Activated naive CD8-positive, alpha-beta T cell treated with anti-CD3 and anti-CD28 coated beads, Interleukin-2, amount 50 U/mL, for 16 hours (primary cell): ENCODE results near the gene OPCML.

ENCODE experiments used
- DNase-seq: peaks from one replicate; pipeline ENCODE4 v3.0.0-alpha.2; 2020; ENCODE audit warnings: low read depth, low spot score

Gene OPCML

GRCh38 chr11:133531971-133532651 is at the start of gene OPCML:
Gene OPCML (minus strand): TSS chr11:133532501.
- DNase-seq: no peak

DNA sequence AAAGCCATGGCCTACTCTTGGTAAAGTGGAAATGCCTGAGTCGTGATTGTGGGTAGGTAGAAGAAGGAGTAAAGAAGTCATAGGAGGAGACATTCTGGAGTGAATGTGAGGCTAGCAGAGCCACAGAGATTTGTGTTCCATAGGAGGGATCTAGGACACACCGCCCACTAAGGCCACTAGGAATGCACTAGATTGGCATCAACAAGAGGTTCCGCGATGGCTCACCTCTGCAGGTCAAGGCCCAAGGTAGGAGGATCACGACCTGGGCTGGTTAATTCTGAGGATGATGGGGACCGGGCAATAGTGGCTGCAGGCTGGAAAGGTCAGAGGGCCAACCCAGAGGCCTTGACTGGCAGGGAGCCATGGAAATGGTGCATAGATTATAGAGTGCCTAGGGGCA is 48.8 kb upstream of the OPCML start:
- DNase-seq: no peak

- DNase-seq: no peak
Measured at GRCh38 chr11:133579165-133580031, 47.1 kb upstream of the OPCML start.

- DNase-seq: no peak
Measured at GRCh38 chr11:133577403-133577802, 45.1 kb upstream of the OPCML start.

GRCh38 chr11:133576351-133576750 is 44.0 kb upstream of the OPCML start:
- no peak for DNase-seq

DNA sequence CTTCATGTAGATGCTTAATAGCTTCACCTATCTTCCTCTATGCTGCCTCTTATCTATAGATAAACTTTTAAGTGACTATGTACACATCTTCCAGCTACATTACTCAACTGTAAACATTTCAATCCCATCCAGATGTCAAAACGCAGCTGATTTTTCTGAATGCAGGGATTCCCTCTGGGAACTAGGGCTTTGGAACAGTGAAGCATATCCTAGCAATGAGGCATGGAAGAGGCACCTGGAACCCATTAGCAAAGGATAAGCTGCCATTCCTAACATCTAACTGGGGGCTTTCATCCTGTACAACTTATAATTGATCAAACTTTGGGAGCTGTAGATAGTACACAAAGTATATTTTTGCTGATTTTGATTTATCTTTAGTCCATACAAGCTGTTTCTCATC is 40.8 kb upstream of the OPCML start:
- no peak for DNase-seq

DNA sequence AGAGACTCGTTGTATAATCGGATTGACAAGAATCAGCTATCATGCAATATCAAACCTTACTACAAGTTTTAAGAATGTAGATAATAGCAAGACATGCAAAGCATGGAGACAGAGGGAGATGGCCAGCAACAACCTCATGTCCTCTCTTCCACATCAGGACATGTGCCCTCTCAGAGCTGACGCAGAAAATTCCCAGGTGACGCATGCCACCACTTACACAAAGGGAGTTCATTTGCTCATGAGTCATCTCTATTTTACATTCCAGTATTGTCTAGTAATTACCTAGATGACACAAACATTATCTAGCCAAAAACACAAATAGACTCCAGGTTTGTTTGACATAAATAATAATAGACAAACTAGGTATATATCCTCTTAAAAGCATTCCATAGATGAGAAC is 38.1 kb upstream of the OPCML start:
- no peak for DNase-seq

DNA sequence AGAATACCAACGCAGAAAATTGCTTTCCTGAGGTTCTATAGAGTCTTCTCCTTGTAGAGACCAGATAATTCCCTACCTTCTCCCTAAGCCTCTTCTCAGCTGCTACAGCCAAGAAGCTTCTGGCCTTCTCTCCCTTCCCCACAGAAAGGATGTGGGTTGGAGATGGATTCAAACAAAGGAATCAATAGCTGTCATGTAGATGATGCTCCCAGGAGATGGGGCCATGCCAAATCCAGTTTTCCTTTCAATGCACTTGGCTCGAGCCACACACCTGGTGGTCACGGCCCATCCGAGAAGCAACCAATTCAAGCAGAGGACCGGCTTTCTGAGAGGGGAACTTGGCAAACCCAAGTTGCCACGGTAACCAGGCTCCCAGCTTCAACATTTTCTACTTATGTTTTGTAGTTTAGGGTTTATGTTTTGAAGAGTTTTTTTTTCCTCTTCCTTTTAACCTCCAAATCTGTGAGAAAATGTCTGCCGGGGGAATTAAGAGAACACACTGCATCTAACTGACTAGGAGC is 31.3 kb upstream of the OPCML start:
- DNase-seq: no peak

DNA sequence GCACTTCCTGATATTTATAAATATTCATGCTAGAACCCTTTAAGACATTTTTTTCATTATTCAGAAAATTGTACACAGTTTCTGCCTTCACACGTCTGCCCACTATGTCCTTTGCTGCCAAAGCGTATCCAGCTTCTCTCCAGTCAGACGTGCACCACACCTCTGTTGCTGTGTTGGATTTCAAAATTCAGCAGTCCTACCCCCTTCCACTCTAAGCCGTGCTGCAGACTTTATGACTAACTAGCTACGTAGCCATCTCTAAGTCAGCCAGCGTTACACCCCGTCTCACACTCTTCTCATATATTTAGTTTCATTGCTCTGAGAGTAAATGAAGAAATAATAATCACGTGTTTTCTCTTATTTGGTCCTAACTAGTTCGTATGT is 28.2 kb upstream of the OPCML start:
- DNase-seq: no peak

DNA sequence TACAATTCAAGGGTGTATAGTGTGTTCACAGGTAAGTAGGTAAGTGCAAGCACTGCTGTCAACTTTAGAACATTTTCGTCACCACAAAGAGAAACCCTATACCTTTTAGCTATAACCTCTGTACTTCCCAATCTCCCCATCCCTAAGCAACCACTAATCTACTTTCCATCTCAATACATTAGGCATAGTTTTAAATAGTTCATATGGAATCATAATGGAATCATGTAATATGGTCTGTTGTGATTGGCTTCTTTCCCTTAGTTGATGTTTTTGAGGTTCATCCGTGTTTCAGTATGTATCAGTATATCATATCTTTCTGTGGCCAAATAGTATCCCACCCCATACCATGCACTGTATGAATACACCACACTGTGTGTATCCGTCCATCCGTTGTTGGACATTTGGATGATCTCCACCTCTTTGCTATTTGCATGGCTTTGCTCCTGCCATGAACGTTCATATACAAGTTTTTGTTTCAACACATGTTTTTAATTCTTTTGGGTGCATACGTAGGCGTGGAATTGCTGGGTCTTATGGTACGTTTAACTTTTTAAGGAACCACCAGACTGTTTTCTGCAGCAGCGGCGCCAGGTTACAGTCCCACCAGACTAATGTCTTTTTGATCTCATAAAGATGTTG is 27.7 kb upstream of the OPCML start:
- no peak for DNase-seq

DNA sequence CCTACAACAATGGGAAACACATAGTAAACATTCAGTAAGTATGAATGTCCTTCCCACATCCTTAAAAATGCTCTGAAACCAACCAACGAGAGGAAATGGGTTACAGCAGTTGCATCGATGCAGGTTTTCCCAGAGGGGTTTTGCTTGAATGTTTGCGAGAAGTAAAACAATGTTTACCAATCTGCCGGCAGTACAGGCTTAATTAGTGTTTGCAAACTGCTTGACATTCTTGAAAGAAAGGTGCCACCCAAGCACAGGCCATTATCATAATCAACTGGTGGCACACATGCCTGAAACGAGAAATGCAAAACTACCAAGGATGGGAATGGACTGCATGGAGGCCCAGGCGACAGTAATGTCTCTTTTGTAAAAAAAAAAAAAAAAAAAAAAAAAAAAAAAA is 27.1 kb upstream of the OPCML start:
- DNase-seq: no peak

GRCh38 chr11:133555034-133555433 is 22.7 kb upstream of the OPCML start:
- no peak for DNase-seq

GRCh38 chr11:133553885-133554740 is 21.8 kb upstream of the OPCML start:
- DNase-seq: no peak

- DNase-seq: no peak
Measured at GRCh38 chr11:133552938-133553337, 20.6 kb upstream of the OPCML start.

DNA sequence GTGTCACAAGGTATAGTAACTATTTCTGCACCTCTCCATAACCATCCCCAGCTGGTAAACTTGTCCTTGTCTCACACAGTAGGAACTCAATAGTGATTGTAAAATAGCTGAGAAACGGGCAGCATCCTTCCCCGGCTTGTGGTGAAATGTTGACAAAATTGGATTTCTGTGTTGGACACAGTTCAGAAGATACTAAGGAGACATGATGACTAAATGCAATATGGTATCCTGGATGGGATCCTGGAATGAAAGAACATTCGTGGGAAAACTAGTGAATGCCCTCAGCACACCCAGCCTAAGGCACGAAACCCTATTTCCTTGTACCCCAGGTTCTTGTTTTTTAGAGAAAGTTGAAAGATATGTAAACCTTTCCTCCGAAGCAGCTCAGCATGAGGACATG is 18.8 kb upstream of the OPCML start:
- DNase-seq: no peak

DNA sequence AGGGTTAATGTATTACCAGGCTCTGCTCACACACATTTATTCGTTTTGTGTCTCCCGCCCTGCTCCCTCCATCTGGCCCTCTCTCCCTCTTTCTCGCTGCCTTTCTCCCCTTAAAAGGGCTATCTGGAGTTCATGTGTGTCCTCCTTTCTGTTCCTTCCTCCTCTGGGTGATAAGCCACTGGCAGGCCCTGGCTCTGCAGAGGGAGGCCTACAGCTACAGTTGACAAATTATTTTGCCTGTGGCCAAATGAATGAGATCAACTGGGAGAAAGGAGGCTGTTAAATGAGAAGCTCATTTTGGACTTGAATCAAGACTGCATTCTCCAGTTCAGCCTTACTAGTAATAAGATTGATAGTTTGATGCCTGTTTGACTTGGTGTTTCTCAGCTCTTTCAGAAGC is 17.5 kb upstream of the OPCML start:
- no peak for DNase-seq

GRCh38 chr11:133548641-133549040 is 16.3 kb upstream of the OPCML start:
- DNase-seq: no peak

- DNase-seq: no peak
Measured at GRCh38 chr11:133547808-133548494, 15.7 kb upstream of the OPCML start.

- no peak for DNase-seq
Measured at GRCh38 chr11:133545199-133545803, 13.0 kb upstream of the OPCML start.

- no peak for DNase-seq
Measured at GRCh38 chr11:133541720-133542095, 9.4 kb upstream of the OPCML start.
